Measurements from ENCODE around the gene VPS9D1.
A peak's percentile ranks its signal among the peaks of the same experiment; 100 is the strongest.

The VPS9D1 gene, protein sequence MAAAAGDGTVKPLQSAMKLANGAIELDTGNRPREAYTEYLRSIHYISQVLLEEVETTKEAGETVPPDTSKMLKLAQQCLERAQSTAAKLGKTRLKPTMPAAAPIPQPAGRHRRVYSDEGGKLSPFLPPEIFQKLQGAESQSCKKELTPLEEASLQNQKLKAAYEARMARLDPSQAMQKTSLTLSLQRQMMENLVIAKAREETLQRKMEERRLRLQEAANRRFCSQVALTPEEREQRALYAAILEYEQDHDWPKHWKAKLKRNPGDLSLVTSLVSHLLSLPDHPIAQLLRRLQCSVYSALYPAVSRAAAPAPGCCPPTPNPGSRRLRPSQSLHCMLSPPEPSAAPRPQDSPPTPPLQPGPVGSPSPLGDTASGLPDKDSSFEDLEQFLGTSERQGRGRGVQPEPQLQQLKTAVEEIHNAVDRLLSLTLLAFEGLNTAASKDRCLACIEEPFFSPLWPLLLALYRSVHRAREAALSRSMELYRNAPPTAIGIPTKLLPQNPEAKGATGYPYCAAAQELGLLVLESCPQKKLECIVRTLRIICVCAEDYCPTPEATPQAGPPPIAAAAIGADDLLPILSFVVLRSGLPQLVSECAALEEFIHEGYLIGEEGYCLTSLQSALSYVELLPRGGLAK

DNA sequence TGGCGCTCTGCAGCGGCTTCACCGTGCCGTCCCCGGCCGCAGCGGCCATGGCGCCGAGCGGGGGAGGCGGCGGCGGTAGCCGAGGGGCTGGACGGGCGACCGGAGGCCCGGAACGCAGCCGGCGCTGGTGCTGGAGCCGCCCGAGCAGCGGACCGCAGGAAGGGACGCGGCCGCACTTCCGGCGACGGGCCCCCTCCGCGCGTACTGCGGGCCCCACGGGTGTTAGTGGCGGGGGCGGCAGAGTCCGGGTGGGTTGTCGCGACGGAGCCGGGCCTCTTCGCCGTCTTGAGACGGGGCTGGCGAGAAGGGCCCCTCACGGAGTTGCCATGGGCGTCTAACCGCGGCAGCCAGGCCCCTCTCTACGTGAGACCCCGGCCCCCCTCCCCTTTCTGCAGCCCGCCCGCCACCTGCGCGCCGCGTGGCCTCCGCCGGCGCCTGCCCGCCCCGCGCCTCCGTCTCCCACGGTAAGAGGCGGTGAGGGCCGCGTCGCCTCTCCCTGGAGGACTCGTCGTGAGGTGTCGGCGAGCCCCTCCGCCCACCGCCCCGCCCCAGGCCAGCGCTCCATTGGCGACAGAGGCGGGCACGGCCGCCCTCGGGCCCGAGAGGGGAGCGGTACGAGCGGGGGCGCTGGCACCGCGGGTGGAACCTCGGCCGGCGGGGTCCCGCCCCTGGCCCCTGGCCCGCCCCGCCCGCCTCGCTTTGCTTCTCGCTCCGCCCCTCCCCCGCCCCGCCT is at the start of gene VPS9D1, which contains the start of gene ZNF276:
Gene VPS9D1 (minus strand): TSS at position 86 of the 733 bp plus-strand sequence. CDS start 37 bp downstream, at position 49.
Gene ZNF276 (plus strand): TSS at position 725 of the 733 bp plus-strand sequence. CDS start 104 bp downstream, outside the sequence.
- TF ChIP-seq, protein P1, sequence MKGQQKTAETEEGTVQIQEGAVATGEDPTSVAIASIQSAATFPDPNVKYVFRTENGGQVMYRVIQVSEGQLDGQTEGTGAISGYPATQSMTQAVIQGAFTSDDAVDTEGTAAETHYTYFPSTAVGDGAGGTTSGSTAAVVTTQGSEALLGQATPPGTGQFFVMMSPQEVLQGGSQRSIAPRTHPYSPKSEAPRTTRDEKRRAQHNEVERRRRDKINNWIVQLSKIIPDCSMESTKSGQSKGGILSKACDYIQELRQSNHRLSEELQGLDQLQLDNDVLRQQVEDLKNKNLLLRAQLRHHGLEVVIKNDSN (IDR thresholded peaks at IDR 0.05) = peak; percentile 55
- peak; percentile 85 for TF ChIP-seq TAF1 (IDR thresholded peaks at IDR 0.05; ENCODE audit: low read depth)
- TF ChIP-seq, protein P2, sequence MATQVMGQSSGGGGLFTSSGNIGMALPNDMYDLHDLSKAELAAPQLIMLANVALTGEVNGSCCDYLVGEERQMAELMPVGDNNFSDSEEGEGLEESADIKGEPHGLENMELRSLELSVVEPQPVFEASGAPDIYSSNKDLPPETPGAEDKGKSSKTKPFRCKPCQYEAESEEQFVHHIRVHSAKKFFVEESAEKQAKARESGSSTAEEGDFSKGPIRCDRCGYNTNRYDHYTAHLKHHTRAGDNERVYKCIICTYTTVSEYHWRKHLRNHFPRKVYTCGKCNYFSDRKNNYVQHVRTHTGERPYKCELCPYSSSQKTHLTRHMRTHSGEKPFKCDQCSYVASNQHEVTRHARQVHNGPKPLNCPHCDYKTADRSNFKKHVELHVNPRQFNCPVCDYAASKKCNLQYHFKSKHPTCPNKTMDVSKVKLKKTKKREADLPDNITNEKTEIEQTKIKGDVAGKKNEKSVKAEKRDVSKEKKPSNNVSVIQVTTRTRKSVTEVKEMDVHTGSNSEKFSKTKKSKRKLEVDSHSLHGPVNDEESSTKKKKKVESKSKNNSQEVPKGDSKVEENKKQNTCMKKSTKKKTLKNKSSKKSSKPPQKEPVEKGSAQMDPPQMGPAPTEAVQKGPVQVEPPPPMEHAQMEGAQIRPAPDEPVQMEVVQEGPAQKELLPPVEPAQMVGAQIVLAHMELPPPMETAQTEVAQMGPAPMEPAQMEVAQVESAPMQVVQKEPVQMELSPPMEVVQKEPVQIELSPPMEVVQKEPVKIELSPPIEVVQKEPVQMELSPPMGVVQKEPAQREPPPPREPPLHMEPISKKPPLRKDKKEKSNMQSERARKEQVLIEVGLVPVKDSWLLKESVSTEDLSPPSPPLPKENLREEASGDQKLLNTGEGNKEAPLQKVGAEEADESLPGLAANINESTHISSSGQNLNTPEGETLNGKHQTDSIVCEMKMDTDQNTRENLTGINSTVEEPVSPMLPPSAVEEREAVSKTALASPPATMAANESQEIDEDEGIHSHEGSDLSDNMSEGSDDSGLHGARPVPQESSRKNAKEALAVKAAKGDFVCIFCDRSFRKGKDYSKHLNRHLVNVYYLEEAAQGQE (IDR thresholded peaks at IDR 0.05; ENCODE audit: low read depth) = no peak; the same call in 1 of the 2 replicates
- peak; percentile 28; the same call in 1 of the 2 replicates for TF ChIP-seq TEAD4 (IDR thresholded peaks at IDR 0.05)
- TF ChIP-seq, protein P3, sequence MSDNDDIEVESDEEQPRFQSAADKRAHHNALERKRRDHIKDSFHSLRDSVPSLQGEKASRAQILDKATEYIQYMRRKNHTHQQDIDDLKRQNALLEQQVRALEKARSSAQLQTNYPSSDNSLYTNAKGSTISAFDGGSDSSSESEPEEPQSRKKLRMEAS (IDR thresholded peaks at IDR 0.05) = peak; percentile 65
- peak; percentile 85 for TF ChIP-seq YY1 (IDR thresholded peaks at IDR 0.05; ENCODE audit: low read depth)
- no peak for TF ChIP-seq FOXM1 (IDR thresholded peaks at IDR 0.05; ENCODE audit: borderline replicate concordance, low read depth)
- TF ChIP-seq CEBPB (IDR thresholded peaks at IDR 0.05) = no peak
- peak; percentile 33; the same call in 1 of the 2 replicates for TF ChIP-seq EP300 (IDR thresholded peaks at IDR 0.05; ENCODE audit: borderline replicate concordance)
- TF ChIP-seq NFIC (IDR thresholded peaks at IDR 0.05) = no peak
- TF ChIP-seq RAD21 (IDR thresholded peaks at IDR 0.05; ENCODE audit: low read depth) = no peak
- TF ChIP-seq ZBTB7A (IDR thresholded peaks at IDR 0.05; ENCODE audit: low read depth) = peak; percentile 81
- peak; percentile 43; the same call in 1 of the 2 replicates for TF ChIP-seq CREB1 (IDR thresholded peaks at IDR 0.05; ENCODE audit: low read depth)
- peak; percentile 43 for TF ChIP-seq EGR1 (IDR thresholded peaks at IDR 0.05)
- no peak for TF ChIP-seq TCF12 (IDR thresholded peaks at IDR 0.05; ENCODE audit: low read depth)

DNA sequence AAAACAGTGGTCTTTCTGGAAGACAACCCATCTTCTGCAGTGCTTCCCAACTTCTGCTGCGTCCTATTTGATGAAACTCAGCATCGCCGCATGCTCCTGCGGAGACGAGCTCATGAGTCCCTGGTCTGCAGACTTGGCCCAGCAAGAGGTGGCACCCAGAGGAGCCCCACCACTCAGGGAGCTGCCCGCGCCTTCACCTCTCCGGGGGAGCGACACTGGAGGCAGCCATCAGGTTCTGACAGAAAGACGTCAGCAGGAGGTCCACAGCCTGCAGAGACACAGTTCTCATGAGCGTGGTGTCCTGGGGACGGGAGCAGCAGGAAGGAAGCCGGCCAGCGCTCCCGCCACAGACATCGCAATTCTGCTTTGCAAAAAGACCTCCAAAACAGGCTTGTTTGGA is 49.7 kb upstream of the VPS9D1 start:
- TF ChIP-seq CEBPB (IDR thresholded peaks at IDR 0.05) = no peak
- TF ChIP-seq TAF1 (IDR thresholded peaks at IDR 0.05; ENCODE audit: low read depth) = no peak
- TF ChIP-seq, protein P2 (IDR thresholded peaks at IDR 0.05; ENCODE audit: low read depth) = no peak
- TF ChIP-seq, protein P3 (IDR thresholded peaks at IDR 0.05) = no peak
- TF ChIP-seq YY1 (IDR thresholded peaks at IDR 0.05; ENCODE audit: low read depth) = no peak

DNA sequence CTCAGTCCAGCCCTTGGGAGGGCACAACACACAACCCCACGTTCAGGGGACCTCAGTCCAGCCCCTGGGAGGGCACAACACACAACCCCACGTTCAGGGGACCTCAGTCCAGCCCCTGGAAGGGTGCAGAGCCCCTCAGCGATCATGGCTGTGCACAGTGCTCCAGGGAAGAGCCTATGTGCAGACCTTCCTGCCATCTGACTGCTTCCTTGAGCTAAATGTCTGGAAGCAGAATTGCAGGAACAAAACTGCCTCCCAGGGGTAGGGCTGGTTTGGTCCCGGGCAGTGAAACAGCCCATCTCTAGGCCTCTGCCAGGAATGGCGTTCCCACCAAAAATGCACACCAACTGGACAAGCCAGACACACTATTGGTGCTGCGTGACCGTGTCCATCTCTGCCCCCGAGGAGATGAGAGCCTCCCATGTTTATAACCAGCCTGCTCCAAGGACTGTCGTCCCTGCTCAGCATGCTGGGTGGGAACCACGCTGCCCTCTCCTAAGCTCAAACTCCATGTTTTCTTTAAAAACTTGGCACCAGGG is 44.7 kb upstream of the VPS9D1 start:
- TF ChIP-seq TAF1 (IDR thresholded peaks at IDR 0.05; ENCODE audit: low read depth) = no peak
- no peak for TF ChIP-seq ZBTB7A (IDR thresholded peaks at IDR 0.05; ENCODE audit: low read depth)
- TF ChIP-seq, protein P2 (IDR thresholded peaks at IDR 0.05; ENCODE audit: low read depth) = no peak
- TF ChIP-seq CREB1 (IDR thresholded peaks at IDR 0.05; ENCODE audit: low read depth) = no peak

DNA sequence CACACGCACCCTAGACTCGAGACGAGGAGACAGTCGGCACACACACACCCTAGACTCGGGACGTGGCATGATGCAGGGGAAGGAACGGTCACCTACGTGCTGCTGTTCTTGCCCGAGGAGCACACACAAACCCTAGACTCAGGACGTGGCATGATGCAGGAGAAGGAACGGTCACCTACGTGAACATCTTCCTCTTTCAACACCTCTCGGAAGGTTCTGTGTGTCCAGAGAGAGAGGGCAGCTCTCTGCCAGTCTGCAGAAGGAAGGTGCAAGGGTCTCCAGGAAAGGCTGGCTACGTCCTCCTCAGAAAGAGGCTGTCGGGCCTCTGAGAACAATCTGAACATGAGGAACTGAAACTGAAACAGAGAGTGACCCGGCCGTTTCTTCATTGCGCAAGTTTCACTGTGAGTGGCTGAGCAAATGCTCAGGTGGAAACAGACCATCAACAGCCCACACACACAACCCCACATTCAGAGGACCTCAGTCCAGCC is 44.1 kb upstream of the VPS9D1 start:
- TF ChIP-seq CEBPB (IDR thresholded peaks at IDR 0.05) (peak; percentile 61), ZBTB7A (IDR thresholded peaks at IDR 0.05; ENCODE audit: low read depth) (no peak)

Data from Ishikawa (cell line).